SK-N-SH (cell line): ENCODE measurements around the gene CSRP1. TPM values are rescaled to one million over a fixed set of nuclear protein-coding genes. Genes with fewer than 3 reads are reported as not detected.
"Not testable (repeated sequence)": the region's sequence is repeated elsewhere in the genome, so short reads cannot be mapped to it uniquely, and the experiment has no call there.

ENCODE experiments used
- CTCF ChIA-PET: fragments of 300-600, 350-600 bp; formaldehyde crosslinking; extraction: SDS; loops from one replicate; lab custom pipeline; 2021; lab: Yijun Ruan, JAX
- POLR2A ChIA-PET: fragments of 350-600 bp; sonication (Branson Sonifier 250); formaldehyde crosslinking; extraction: SDS; loops from one replicate; lab custom pipeline; 2020; ENCODE audit warnings: antibody characterized with exemption, inconsistent platforms; lab: Yijun Ruan, JAX
- DNase-seq: peaks from one replicate; pipeline ENCODE4 v3.0.0; 2012
- H2AFZ ChIP-seq: fragments of 200-600 bp; sonication (generic); 2 replicates; pipeline ENCODE4 v1.8.1; 2016; ENCODE audit warnings: antibody characterized with exemption, mild to moderate bottlenecking, low read depth
- H3F3A ChIP-seq: fragments of 200-600 bp; sonication (generic); replicated peaks from 2 replicates; pipeline ENCODE3; 2016; ENCODE audit warnings: antibody characterized with exemption, mild to moderate bottlenecking; ENCODE audit not compliant: insufficient read depth
- H3K27ac ChIP-seq, 2 experiments: fragments of 200-500 bp in 1 of 2; fragments of 200-600 bp in 1 of 2; sonication (Bioruptor generic) in 1 of 2; sonication (generic), shearing (Covaris generic) in 1 of 2; 2 replicates each; pipeline versions ENCODE4 v1.5.1 to v1.6.1; 2014 to 2016; ENCODE audit warnings: low read depth in 2 of 2, inconsistent platforms in 1 of 2, low read length in 1 of 2, mild to moderate bottlenecking in 1 of 2, mixed read lengths in 1 of 2
- H3K27me3 ChIP-seq: fragments of 200-600 bp; sonication (generic), shearing (Covaris generic); 2 replicates; pipeline ENCODE4 v1.6.1; 2016; ENCODE audit warnings: mixed run types; ENCODE audit not compliant: insufficient read depth
- H3K36me3 ChIP-seq, 2 experiments: fragments of 200-500 bp in 1 of 2; fragments of 200-600 bp in 1 of 2; sonication (Bioruptor generic) in 1 of 2; sonication (generic) in 1 of 2; replicated peaks in 1 of 2; 2 replicates each; pipeline versions ENCODE3 to v1.5.1; 2014 to 2016; ENCODE audit warnings: low read length in 1 of 2, mild to moderate bottlenecking in 1 of 2; ENCODE audit not compliant: insufficient read depth in 2 of 2, control insufficient read depth in 1 of 2
- H3K4me1 ChIP-seq, 2 experiments: fragments of 200-500 bp in 1 of 2; fragments of 200-600 bp in 1 of 2; sonication (Bioruptor generic) in 1 of 2; sonication (generic), shearing (Covaris generic) in 1 of 2; 2 replicates each; pipeline versions ENCODE4 v1.5.1 to v1.6.1; 2014 to 2016; ENCODE audit warnings: low read depth in 1 of 2, low read length in 1 of 2, mixed run types in 1 of 2; ENCODE audit not compliant: insufficient read depth in 2 of 2, control insufficient read depth in 1 of 2
- H3K4me2 ChIP-seq: fragments of 200-600 bp; sonication (generic), shearing (Covaris generic); 2 replicates; pipeline ENCODE4 v1.6.1; 2017; ENCODE audit warnings: mixed run types
- H3K4me3 ChIP-seq, 2 experiments: fragments of 200-500 bp in 1 of 2; fragments of 200-600 bp in 1 of 2; sonication (Bioruptor generic) in 1 of 2; sonication (generic), shearing (Covaris generic) in 1 of 2; 2 replicates each; pipeline versions ENCODE4 v1.5.1 to v1.8.1; 2014 to 2016; ENCODE audit warnings: low read depth in 2 of 2, inconsistent platforms in 1 of 2, low read length in 1 of 2, mild to moderate bottlenecking in 1 of 2, mixed read lengths in 1 of 2, moderate library complexity in 1 of 2
- H3K79me2 ChIP-seq: fragments of 200-600 bp; sonication (generic); 2 replicates; pipeline ENCODE4 v1.8.1; 2017; ENCODE audit warnings: mild to moderate bottlenecking; ENCODE audit not compliant: insufficient read depth
- H3K9ac ChIP-seq: fragments of 200-600 bp; sonication (generic); 2 replicates; pipeline ENCODE4 v1.6.1; 2017; ENCODE audit warnings: mixed run types
- H3K9me2 ChIP-seq: fragments of 200-600 bp; sonication (generic); 2 replicates; pipeline ENCODE4 v1.6.1; 2017; ENCODE audit warnings: mixed run types
- H3K9me3 ChIP-seq: fragments of 200-600 bp; sonication (generic); 2 replicates; pipeline ENCODE4 v1.6.1; 2017; ENCODE audit warnings: mixed run types, mild to moderate bottlenecking, moderate library complexity
- H4K20me1 ChIP-seq: fragments of 200-600 bp; sonication (generic); 2 replicates; pipeline ENCODE4 v1.6.1; 2017; ENCODE audit warnings: mild to moderate bottlenecking, mixed run types; ENCODE audit not compliant: insufficient read depth
- CHD2 ChIP-seq: fragments of 150-350 bp; IDR thresholded peaks from 2 replicates; pipeline ENCODE4 v1.6.1; 2018; ENCODE audit warnings: low read length; ENCODE audit not compliant: partially characterized antibody
- EZH2phosphoT487 ChIP-seq: fragments of 200-600 bp; sonication (generic); IDR thresholded peaks from 2 replicates; pipeline ENCODE4 v1.6.1; 2017; ENCODE audit warnings: low read depth, mixed run types, mild to moderate bottlenecking, antibody characterized with exemption, moderate library complexity, borderline replicate concordance
- FOXJ3 ChIP-seq: sonication (generic); formaldehyde crosslinking; IDR thresholded peaks from 2 replicates; pipeline ENCODE4 v1.5.1; 2020; ENCODE audit warnings: mild to moderate bottlenecking, missing genetic modification reagents
- GABPA ChIP-seq: IDR thresholded peaks from 2 replicates; pipeline ENCODE4 v1.4.0; 2012; ENCODE audit warnings: low read depth, mild to moderate bottlenecking
- GATA2 ChIP-seq: sonication (generic); formaldehyde crosslinking; IDR thresholded peaks from 2 replicates; pipeline ENCODE4 v1.5.0; 2020; ENCODE audit warnings: mild to moderate bottlenecking, missing genetic modification reagents
- NFIC ChIP-seq: IDR thresholded peaks from 2 replicates; pipeline ENCODE4 v1.4.0; 2012; ENCODE audit warnings: borderline replicate concordance
- POLR2AphosphoS5 ChIP-seq: IDR thresholded peaks from 2 replicates; pipeline ENCODE4 v1.6.1; 2012; ENCODE audit warnings: low read depth, low read length
- RAD21 ChIP-seq: IDR thresholded peaks from 2 replicates; pipeline ENCODE4 v1.6.1; 2012; ENCODE audit warnings: mild to moderate bottlenecking, low read length
- RCOR1 ChIP-seq: fragments of 150-350 bp; IDR thresholded peaks from 2 replicates; pipeline ENCODE4 v1.6.1; 2017; ENCODE audit warnings: antibody characterized with exemption, low read length
- RFX5 ChIP-seq: IDR thresholded peaks from 2 replicates; pipeline ENCODE4 v1.6.1; 2012; ENCODE audit warnings: mild to moderate bottlenecking, improper control_type of control experiment, low read length
- TAF1 ChIP-seq: IDR thresholded peaks from 2 replicates; pipeline ENCODE4 v1.6.1; 2012; ENCODE audit warnings: low read depth, mild to moderate bottlenecking, low read length, moderate library complexity, borderline replicate concordance
- USF1 ChIP-seq: IDR thresholded peaks from 2 replicates; pipeline ENCODE4 v1.4.0; 2012; ENCODE audit warnings: low read depth, borderline replicate concordance
- ZBTB33 ChIP-seq: IDR thresholded peaks from 2 replicates; pipeline ENCODE4 v1.4.0; 2012; ENCODE audit warnings: low read depth, borderline replicate concordance
- WGBS: methylation state at CpG from one replicate; pipeline ENCODE4 v1.1.6; 2017; ENCODE audit warnings: low lambda C conversion rate; 5-methylcytosine and 5-hydroxymethylcytosine counted together
- polyA plus RNA-seq, 3 experiments: library from polyadenylated mRNA; depleted of rRNA; stranded (reverse); fragments of >200 nt; gene quantifications; 2 replicates each; pipeline ENCODE4 v1.2.3, GENCODE V29; 2012
- TF ChIP-seq, protein P1 (sequence below): IDR thresholded peaks from 2 replicates; pipeline ENCODE4 v1.4.0; 2012; ENCODE audit warnings: low read depth
- TF ChIP-seq, protein P2 (sequence below): fragments of 200-600 bp; sonication (generic); IDR thresholded peaks from 2 replicates; pipeline ENCODE4 v1.6.1; 2017; ENCODE audit warnings: antibody characterized with exemption, mild to moderate bottlenecking, moderate library complexity

The CSRP1 gene
- polyA plus RNA-seq, 1 of the 3 experiments (the other 2 are of a cell fraction) = 373 TPM

DNA sequence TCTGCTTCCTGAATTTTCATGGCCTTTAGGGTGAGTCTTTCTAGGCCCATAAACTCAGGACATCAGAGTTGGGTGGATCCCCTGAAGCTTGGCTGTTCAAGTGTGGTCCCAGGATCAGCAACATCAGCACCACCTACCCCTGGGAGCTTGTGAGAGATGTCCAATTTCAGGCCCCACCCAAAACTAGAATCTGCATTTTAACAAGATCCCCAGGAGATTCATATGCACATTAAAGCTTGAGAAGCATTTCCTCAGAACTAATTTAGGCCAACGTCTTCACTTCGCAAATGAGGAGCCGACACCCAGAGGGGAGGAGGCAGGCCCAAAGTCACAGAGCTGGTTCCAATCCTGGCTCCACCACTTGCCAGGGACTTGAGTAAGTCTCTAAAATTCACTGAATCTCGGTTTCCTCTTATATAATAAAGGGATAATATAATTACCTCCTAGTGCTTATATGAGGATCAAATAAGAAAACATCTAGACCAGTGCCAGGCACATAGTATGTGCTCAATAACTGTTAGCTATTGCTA lies 27.7 kb downstream of the CSRP1 start:
- H3K4me3 ChIP-seq = no peak overlapping the region
- ChIA-PET CTCF (interaction anchor here (0.7 to 22.5 kb wide), 8 partner anchors 9 to 507 kb away, joined by 3 to 860 read pairs (median 6); partner anchors contain the start of genes CSRP1 and PHLDA3), POLR2A (interaction anchor here (0.6 kb wide), 1 partner anchor 10 kb away, joined by 3 read pairs; the partner anchor contains the start of gene PHLDA3)
- H3K79me2 ChIP-seq = no peaks in the 10 kb centered on the region
- H4K20me1 ChIP-seq = no peaks in the 10 kb centered on the region
- H3K4me1 ChIP-seq = peaks cover 2 to 9% of the 10 kb centered on the region in 2 experiments; a peak in 3 of 4 replicates
- no peak overlapping the region for H2AFZ ChIP-seq
- peaks cover 5 to 9% of the 10 kb centered on the region in 2 experiments for H3K36me3 ChIP-seq
- TF ChIP-seq TAF1 = no peak
- no peak for TF ChIP-seq CHD2
- no peak for TF ChIP-seq POLR2AphosphoS5
- TF ChIP-seq NFIC = no peak
- TF ChIP-seq USF1 = no peak
- TF ChIP-seq RFX5 = no peak
- TF ChIP-seq RAD21 = no peak
- TF ChIP-seq, protein P1, sequence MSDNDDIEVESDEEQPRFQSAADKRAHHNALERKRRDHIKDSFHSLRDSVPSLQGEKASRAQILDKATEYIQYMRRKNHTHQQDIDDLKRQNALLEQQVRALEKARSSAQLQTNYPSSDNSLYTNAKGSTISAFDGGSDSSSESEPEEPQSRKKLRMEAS = no peak
- no peak for TF ChIP-seq GABPA
- TF ChIP-seq, protein P2, sequence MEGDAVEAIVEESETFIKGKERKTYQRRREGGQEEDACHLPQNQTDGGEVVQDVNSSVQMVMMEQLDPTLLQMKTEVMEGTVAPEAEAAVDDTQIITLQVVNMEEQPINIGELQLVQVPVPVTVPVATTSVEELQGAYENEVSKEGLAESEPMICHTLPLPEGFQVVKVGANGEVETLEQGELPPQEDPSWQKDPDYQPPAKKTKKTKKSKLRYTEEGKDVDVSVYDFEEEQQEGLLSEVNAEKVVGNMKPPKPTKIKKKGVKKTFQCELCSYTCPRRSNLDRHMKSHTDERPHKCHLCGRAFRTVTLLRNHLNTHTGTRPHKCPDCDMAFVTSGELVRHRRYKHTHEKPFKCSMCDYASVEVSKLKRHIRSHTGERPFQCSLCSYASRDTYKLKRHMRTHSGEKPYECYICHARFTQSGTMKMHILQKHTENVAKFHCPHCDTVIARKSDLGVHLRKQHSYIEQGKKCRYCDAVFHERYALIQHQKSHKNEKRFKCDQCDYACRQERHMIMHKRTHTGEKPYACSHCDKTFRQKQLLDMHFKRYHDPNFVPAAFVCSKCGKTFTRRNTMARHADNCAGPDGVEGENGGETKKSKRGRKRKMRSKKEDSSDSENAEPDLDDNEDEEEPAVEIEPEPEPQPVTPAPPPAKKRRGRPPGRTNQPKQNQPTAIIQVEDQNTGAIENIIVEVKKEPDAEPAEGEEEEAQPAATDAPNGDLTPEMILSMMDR = no peak
- TF ChIP-seq RCOR1 = no peak
- no peak for TF ChIP-seq ZBTB33
- TF ChIP-seq FOXJ3 (CRISPR knock-in tag) = no peak
- no peak for TF ChIP-seq EZH2phosphoT487
- TF ChIP-seq GATA2 (CRISPR knock-in tag) = no peak
- H3K4me2 ChIP-seq = no peak overlapping the region
- 86% methylated on average over 4 of the region's 4 CpGs for WGBS
- DNase-seq = no peak
- no peak overlapping the region for H3K9ac ChIP-seq
- H3K27me3 ChIP-seq = no peaks in the 10 kb centered on the region
- peaks cover 21% of the 10 kb centered on the region for H3F3A ChIP-seq
- H3K9me3 ChIP-seq = no peaks in the 10 kb centered on the region
- H3K9me2 ChIP-seq = no peaks in the 10 kb centered on the region
- H3K27ac ChIP-seq = no peak overlapping the region

- DNase-seq, H3K9me2 ChIP-seq, H3K79me2 ChIP-seq, H3K9me3 ChIP-seq, POLR2A ChIA-PET, H2AFZ ChIP-seq, H3K27ac ChIP-seq, H3K27me3 ChIP-seq, H3K9ac ChIP-seq, H3K4me2 ChIP-seq, H4K20me1 ChIP-seq, H3K4me1 ChIP-seq, H3K36me3 ChIP-seq, H3K4me3 ChIP-seq: not testable (repeated sequence)
- H3F3A ChIP-seq = peaks cover 15% of the 10 kb centered on the region
- WGBS = 63% methylated on average over 3 of the region's 3 CpGs
- CTCF ChIA-PET = interaction anchor here (0.7 to 22.5 kb wide), 8 partner anchors 9 to 507 kb away, joined by 3 to 860 read pairs (median 6); partner anchors contain the start of genes CSRP1 and PHLDA3
Measured at GRCh38 chr1:201478666-201479065, 28.3 kb downstream of the CSRP1 start.
